Prostate gland (tissue), 2 donors: ENCODE results near the gene RBBP9. TPM values are rescaled to one million over a fixed set of nuclear protein-coding genes. Genes with fewer than 3 reads are reported as not detected.

Source experiments
- DNase-seq: peaks from one replicate; pipeline ENCODE4 v3.0.0-alpha.2; 2019; ENCODE audit warnings: low spot score
- H3K27ac ChIP-seq, 2 donors: fragments of 200-600 bp; sonication (generic); 2 replicates each; pipeline ENCODE4 v1.5.1; 2017 to 2019
- H3K27me3 ChIP-seq: fragments of 200-600 bp; sonication (generic); replicated peaks from 2 replicates; pipeline ENCODE4 v1.5.1; 2019; ENCODE audit not compliant: insufficient read depth
- H3K36me3 ChIP-seq, 2 donors: fragments of 200-600 bp; sonication (generic); 1 replicate in 1 of 2; 2 replicates in 1 of 2; pipeline versions ENCODE4 v1.5.1 to v1.8.1; 2017 to 2019
- H3K4me1 ChIP-seq: fragments of 200-600 bp; sonication (generic); replicated peaks from 2 replicates; pipeline ENCODE4 v1.5.1; 2019
- H3K4me3 ChIP-seq, 2 donors: fragments of 200-600 bp; sonication (generic); 2 replicates each; pipeline ENCODE4 v1.5.1; 2017 to 2019
- H3K9me3 ChIP-seq: fragments of 200-600 bp; sonication (generic); 2 replicates; pipeline ENCODE4 v1.5.1; 2017
- CTCF ChIP-seq, 4 experiments: fragments of 200-600 bp in 2 of 4; fragments of 450-650 bp in 2 of 4; sonication (generic) in 2 of 4; IDR thresholded peaks; 1 replicate in 3 of 4; 2 replicates in 1 of 4; pipeline ENCODE4 v1.5.1; 2016 to 2019; ENCODE audit warnings: antibody characterized with exemption in 4 of 4, mild to moderate bottlenecking in 2 of 4, moderate library complexity in 2 of 4
- POLR2A ChIP-seq: fragments of 450-650 bp; IDR thresholded peaks from one replicate; pipeline ENCODE4 v1.6.1; 2016; ENCODE audit warnings: antibody characterized with exemption, mild to moderate bottlenecking
- POLR2AphosphoS5 ChIP-seq: sonication (generic); formaldehyde crosslinking; IDR thresholded peaks from one replicate; pipeline ENCODE4 v1.6.1; 2017; ENCODE audit warnings: antibody characterized with exemption
- WGBS: methylation state at CpG from one replicate; pipeline ENCODE4 v1.1.5; 2018; 5-methylcytosine and 5-hydroxymethylcytosine counted together
- intact Hi-C: fragments of 100-400 bp; cut with DNase I; formaldehyde crosslinking; loops from one replicate; pipeline ENCODE4 v1.14.2; 2022
- total RNA-seq, 2 donors: library from RNA; depleted of rRNA; stranded (reverse); fragments of >200 nt; gene quantifications; one replicate each; pipeline ENCODE4 v1.1.0, GENCODE V29; 2016

The RBBP9 gene
- total RNA-seq, 2 donors from 2014 or later = 14.4 to 21.3 TPM

- Histone ChIP-seq H3K27ac (no peak overlapping the region), H3K4me3 (no peak overlapping the region), H3K27me3 (no peaks in the 10 kb centered on the region), H3K4me1 (no peaks in the 10 kb centered on the region), H3K36me3 (no peaks in the 10 kb centered on the region), H3K9me3 (no peaks in the 10 kb centered on the region)
- intact Hi-C loops = no loop called here
- TF ChIP-seq CTCF (IDR thresholded peaks at IDR 0.05) (no peak), POLR2AphosphoS5 (no peak), POLR2A (no peak)
- DNase-seq = no peak
Measured at GRCh38 chr20:18515973-18516372, 18.9 kb upstream of the RBBP9 start.

GRCh38 chr20:18514127-18514526, 17.1 kb upstream of the RBBP9 start:
- H3K4me3 ChIP-seq = no peak overlapping the region
- TF ChIP-seq CTCF (IDR thresholded peaks at IDR 0.05) (no peak), POLR2A (no peak), POLR2AphosphoS5 (no peak)
- H3K27ac ChIP-seq = no peak overlapping the region
- no peaks in the 10 kb centered on the region for H3K27me3 ChIP-seq
- intact Hi-C loops = no loop called here
- H3K9me3 ChIP-seq = no peaks in the 10 kb centered on the region
- WGBS = 92% methylated on average over 5 of the region's 5 CpGs
- no peaks in the 10 kb centered on the region for H3K36me3 ChIP-seq
- DNase-seq = no peak
- H3K4me1 ChIP-seq = peaks cover 1% of the 10 kb centered on the region

- H3K4me1 ChIP-seq = peaks cover 6% of the 10 kb centered on the region
- H3K36me3 ChIP-seq = no peaks in the 10 kb centered on the region
Measured at GRCh38 chr20:18513208-18513607, 16.2 kb upstream of the RBBP9 start.

GRCh38 chr20:18511571-18511970, 14.5 kb upstream of the RBBP9 start:
- 98% methylated on average over 1 of the region's 1 CpG for WGBS
- intact Hi-C loops = no loop called here
- H3K27ac ChIP-seq = no peak overlapping the region
- no peaks in the 10 kb centered on the region for H3K27me3 ChIP-seq
- no peak for DNase-seq
- H3K36me3 ChIP-seq = no peaks in the 10 kb centered on the region
- H3K4me3 ChIP-seq = no peak overlapping the region
- no peaks in the 10 kb centered on the region for H3K9me3 ChIP-seq
- H3K4me1 ChIP-seq = peaks cover 6% of the 10 kb centered on the region
- TF ChIP-seq POLR2AphosphoS5 (no peak), POLR2A (no peak), CTCF (IDR thresholded peaks at IDR 0.05) (no peak)

More at GRCh38 chr20:18513208-18513607, 16.2 kb upstream of the RBBP9 start:
- no peak for DNase-seq
- TF ChIP-seq CTCF (IDR thresholded peaks at IDR 0.05) (no peak), POLR2A (no peak), POLR2AphosphoS5 (no peak)
- Histone ChIP-seq H3K9me3 (no peaks in the 10 kb centered on the region), H3K27me3 (no peaks in the 10 kb centered on the region), H3K4me3 (no peak overlapping the region), H3K27ac (no peak overlapping the region)
- intact Hi-C loops = no loop called here
- 95% methylated on average over 7 of the region's 7 CpGs for WGBS
